ENCODE results near the gene GSG1L.

The GSG1L gene

DNA sequence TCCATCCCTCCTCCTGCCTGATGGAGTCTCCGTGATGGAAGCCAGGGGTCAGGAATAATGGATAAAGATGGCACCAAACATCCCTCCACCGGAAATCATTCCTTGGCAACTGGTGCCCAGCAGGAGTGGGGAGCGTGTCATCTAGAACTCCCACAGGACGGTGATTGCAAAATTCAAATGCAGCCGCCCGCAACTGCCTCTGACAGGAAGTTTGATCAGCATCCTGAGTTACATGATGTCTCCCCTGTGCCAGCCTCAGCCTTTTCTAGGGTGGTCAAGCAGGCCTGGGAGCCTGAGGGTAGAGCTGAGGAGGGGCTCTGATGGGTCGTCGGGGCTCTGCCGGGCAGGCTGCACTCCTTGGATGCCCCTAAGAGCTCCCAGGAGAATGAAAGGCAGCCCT is 52.8 kb downstream of the GSG1L start:
- Histone ChIP-seq H3K4me1 (ENCODE audit: control insufficient read depth, insufficient read depth, low read length) (peaks cover 26% of the 10 kb centered on the region), H3K9me3 (replicated peaks; ENCODE audit: low read length) (no peaks in the 10 kb centered on the region), H3K4me3 (ENCODE audit: low read length) (no peak overlapping the region), H3K9ac (ENCODE audit: low read depth, low read length) (peak overlapping the region; percentile 61), H3K36me3 (ENCODE audit: insufficient read depth, low read length) (no peaks in the 10 kb centered on the region), H3K4me2 (ENCODE audit: low read length) (peak overlapping the region; percentile 19), H3K27me3 (ENCODE audit: control insufficient read depth, insufficient read depth, low read length) (peaks cover under 1% of the 10 kb centered on the region)

DNA sequence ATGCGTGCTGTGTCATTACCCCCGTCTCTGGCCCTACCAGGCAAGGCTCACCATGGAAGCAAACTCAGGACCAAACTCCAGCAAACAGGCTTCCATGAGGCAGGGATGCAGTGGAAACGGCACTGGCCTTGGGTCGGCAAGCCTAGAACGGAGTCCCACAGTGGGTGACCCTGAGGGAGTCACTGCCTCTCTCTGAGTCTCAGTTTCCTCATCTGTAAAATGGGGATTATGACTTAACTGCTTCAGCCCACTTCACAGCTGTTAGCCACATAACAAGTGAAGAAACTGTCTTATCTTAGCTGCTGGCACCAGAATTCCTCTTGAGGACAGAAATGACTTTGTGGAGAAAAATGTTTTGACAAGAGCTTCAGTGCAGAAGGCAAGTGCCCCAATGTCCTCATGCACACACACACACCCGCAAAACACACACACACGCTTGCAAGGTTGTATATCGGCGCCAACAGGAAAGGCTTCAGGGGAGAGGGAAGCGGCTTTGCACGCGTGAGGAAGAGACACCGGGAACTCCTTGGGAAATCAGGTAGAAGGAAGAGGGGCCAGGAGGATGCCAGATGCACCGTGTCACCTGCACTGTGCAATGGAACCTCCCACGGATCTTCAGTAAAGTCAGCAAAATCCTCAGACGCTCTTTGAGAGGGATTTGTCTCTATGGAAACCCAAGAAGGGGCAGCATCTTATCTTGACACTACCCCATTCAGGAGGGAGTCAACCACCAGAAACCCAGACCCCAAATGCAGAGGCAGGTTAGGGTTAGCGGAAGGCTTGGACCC is 53.7 kb downstream of the GSG1L start:
- H3K9me3 ChIP-seq (replicated peaks; ENCODE audit: low read length) = no peaks in the 10 kb centered on the region
- no peak overlapping the region for H3K9ac ChIP-seq (ENCODE audit: low read depth, low read length)
- no peaks in the 10 kb centered on the region for H3K27me3 ChIP-seq (ENCODE audit: control insufficient read depth, insufficient read depth, low read length)
- no peaks in the 10 kb centered on the region for H3K36me3 ChIP-seq (ENCODE audit: insufficient read depth, low read length)
- no peak overlapping the region for H3K4me3 ChIP-seq (ENCODE audit: low read length)
- no peak overlapping the region for H3K4me2 ChIP-seq (ENCODE audit: low read length)
- peaks cover 26% of the 10 kb centered on the region for H3K4me1 ChIP-seq (ENCODE audit: control insufficient read depth, insufficient read depth, low read length)

DNA sequence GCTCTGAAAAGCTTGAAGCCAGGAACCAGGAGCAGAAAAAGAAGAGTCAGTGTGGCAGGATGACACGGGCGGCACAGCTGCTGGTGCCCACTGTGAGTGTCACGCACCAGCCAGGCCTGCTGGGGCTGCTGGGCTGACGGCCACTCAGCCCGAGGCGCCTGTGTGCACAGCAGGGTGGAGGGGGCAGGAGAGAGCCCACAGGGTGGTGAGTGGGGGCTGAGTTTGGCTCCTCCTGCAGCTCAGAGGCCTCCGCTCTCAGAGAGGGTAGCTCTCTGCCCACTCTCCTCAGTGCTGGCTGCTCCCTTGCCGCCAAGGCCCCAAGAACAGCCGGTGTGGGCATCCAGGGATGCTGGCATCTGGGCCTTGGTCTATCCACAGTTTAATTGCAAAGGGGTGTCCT is 59.6 kb downstream of the GSG1L start:
- Histone ChIP-seq H3K9ac (ENCODE audit: low read depth, low read length) (no peak overlapping the region), H3K4me2 (ENCODE audit: low read length) (no peak overlapping the region), H3K36me3 (ENCODE audit: insufficient read depth, low read length) (no peaks in the 10 kb centered on the region), H3K27me3 (ENCODE audit: control insufficient read depth, insufficient read depth, low read length) (peaks cover 10% of the 10 kb centered on the region), H3K4me3 (ENCODE audit: low read length) (no peak overlapping the region), H3K9me3 (replicated peaks; ENCODE audit: low read length) (no peaks in the 10 kb centered on the region), H3K4me1 (ENCODE audit: control insufficient read depth, insufficient read depth, low read length) (no peaks in the 10 kb centered on the region)

DNA sequence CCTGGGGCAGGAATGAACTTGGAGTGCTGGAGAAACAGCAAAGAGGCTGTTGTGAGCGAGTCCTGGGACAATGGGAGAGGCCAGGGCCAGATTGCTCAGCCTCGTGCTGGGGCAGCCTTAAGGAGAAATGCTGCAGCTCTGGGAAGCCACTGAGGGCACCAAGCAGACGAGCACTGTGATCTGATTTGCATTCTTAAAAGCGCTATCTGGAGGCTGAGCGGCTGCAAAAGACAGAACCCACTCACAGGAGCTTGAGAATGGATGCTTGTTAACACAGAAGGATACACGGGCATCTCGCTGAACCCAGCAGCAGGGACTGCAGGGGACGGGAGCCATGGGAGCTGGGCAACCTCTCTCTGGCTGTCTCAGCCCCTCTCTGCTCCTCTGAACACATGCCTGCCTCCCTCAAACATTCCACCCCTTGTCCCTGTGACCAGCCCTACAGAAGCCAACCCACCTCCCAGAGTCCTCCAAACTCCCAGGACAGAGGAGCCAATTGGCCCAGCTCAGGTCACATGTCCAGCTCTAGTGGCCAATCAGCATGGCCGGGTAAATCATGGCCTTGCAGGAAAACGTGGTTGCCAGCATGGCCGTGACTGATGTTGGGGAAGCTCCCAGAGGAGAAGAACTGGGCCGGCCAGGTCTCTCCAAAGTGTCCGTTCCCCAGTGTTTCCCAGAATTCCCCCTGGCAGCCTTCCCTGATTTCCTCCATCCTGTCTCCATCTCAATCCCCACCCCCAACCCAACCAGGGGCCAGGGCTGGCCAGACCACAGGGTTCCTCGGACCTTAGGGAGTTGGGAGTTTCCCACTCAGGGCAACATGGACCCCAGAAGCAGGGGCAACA is 60.3 kb downstream of the GSG1L start:
- no peaks in the 10 kb centered on the region for H3K9me3 ChIP-seq (replicated peaks; ENCODE audit: low read length)
- H3K4me3 ChIP-seq (ENCODE audit: low read length) = no peak overlapping the region
- no peaks in the 10 kb centered on the region for H3K36me3 ChIP-seq (ENCODE audit: insufficient read depth, low read length)
- no peak overlapping the region for H3K4me2 ChIP-seq (ENCODE audit: low read length)
- H3K27me3 ChIP-seq (ENCODE audit: control insufficient read depth, insufficient read depth, low read length) = peaks cover 10% of the 10 kb centered on the region
- no peak overlapping the region for H3K9ac ChIP-seq (ENCODE audit: low read depth, low read length)
- H3K4me1 ChIP-seq (ENCODE audit: control insufficient read depth, insufficient read depth, low read length) = no peaks in the 10 kb centered on the region

DNA sequence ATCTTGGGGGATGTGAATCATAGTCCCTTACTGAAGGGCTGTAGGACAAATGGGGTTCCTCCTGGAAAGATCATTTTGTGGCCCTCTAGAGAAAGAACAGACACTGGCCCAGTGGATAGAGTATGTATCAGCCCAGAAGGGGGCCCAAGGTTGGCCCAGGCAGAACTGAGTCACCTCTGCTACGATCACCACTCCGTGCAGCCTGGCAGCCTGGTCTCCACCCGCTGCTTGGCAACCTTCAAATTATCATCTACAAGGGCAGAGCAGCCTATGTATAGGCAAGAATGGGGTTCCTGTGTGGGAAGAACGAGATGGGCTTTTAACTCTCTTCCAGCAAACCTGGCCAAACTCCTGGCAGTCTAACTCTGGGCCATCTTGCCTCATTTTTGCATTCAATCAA is 61.9 kb downstream of the GSG1L start:
- Histone ChIP-seq H3K36me3 (ENCODE audit: insufficient read depth, low read length) (no peaks in the 10 kb centered on the region), H3K9me3 (replicated peaks; ENCODE audit: low read length) (no peaks in the 10 kb centered on the region), H3K4me3 (ENCODE audit: low read length) (no peak overlapping the region), H3K27me3 (ENCODE audit: control insufficient read depth, insufficient read depth, low read length) (peaks cover 10% of the 10 kb centered on the region), H3K9ac (ENCODE audit: low read depth, low read length) (no peak overlapping the region), H3K4me2 (ENCODE audit: low read length) (no peak overlapping the region), H3K4me1 (ENCODE audit: control insufficient read depth, insufficient read depth, low read length) (no peaks in the 10 kb centered on the region)

DNA sequence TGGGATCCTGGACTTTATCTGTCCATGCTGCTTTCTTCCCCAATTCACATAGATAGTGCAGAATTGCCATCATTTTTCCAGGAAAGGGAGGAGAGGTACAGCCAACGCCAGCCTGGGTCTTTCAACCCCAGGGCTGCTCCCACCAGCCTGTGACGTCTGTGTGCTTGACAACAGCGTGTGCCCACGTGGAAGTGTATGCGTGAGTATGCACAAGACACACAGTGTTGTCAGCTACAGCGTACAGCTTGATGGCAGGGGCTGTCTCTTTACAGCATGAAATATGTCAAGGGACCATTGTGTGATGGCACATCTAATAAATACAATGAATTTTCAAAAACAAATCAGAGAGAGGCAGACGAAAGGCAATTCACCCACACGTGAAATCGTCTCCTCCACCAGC is 62.3 kb downstream of the GSG1L start:
- H3K4me2 ChIP-seq (ENCODE audit: low read length) = no peak overlapping the region
- no peaks in the 10 kb centered on the region for H3K36me3 ChIP-seq (ENCODE audit: insufficient read depth, low read length)
- H3K4me1 ChIP-seq (ENCODE audit: control insufficient read depth, insufficient read depth, low read length) = no peaks in the 10 kb centered on the region
- no peak overlapping the region for H3K9ac ChIP-seq (ENCODE audit: low read depth, low read length)
- H3K27me3 ChIP-seq (ENCODE audit: control insufficient read depth, insufficient read depth, low read length) = peaks cover 10% of the 10 kb centered on the region
- H3K9me3 ChIP-seq (replicated peaks; ENCODE audit: low read length) = no peaks in the 10 kb centered on the region
- no peak overlapping the region for H3K4me3 ChIP-seq (ENCODE audit: low read length)

DNA sequence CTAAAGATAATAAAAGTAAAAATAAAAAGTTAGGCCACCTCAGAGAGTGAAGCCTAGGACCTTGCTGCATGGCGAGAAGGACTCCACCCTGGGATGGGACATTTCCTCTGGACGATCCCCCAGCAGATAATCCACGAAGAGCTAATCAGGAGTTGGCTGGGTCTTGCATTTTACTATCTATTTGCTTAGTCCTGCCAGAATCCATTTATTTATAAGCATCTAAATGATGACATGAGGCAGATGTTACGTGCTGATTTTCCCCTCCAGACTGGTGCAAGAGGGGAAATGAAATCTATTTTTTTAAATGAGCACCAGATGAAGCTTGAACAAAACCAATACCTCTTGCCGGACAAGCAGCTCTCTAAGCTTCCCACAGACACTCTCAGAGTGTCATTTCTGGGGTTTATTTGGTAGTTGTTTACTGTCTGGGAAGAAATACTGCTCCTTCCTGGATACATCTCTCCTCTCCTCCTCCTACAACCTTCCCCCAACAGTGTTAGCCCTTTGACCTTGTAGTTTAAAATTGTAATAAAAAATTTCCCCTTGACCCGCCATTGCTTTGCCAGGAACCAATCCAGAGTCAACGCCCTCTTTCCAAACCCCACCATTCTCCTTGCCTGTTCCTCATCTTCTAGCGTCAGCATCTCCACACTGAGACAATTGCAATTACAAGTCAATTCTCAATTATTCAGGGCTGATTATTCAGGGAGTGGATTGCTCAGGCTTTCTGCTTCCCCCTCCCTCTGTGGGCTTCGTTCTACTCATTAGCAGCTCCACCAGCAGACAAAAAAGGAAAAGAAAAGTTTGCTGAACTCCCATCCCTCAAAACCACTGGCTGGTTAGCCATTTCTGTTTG is 63.0 kb downstream of the GSG1L start:
- H3K9ac ChIP-seq (ENCODE audit: low read depth, low read length) = no peak overlapping the region
- no peaks in the 10 kb centered on the region for H3K4me1 ChIP-seq (ENCODE audit: control insufficient read depth, insufficient read depth, low read length)
- no peak overlapping the region for H3K4me3 ChIP-seq (ENCODE audit: low read length)
- H3K4me2 ChIP-seq (ENCODE audit: low read length) = no peak overlapping the region
- no peaks in the 10 kb centered on the region for H3K9me3 ChIP-seq (replicated peaks; ENCODE audit: low read length)
- peaks cover 10% of the 10 kb centered on the region for H3K27me3 ChIP-seq (ENCODE audit: control insufficient read depth, insufficient read depth, low read length)
- no peaks in the 10 kb centered on the region for H3K36me3 ChIP-seq (ENCODE audit: insufficient read depth, low read length)

DNA sequence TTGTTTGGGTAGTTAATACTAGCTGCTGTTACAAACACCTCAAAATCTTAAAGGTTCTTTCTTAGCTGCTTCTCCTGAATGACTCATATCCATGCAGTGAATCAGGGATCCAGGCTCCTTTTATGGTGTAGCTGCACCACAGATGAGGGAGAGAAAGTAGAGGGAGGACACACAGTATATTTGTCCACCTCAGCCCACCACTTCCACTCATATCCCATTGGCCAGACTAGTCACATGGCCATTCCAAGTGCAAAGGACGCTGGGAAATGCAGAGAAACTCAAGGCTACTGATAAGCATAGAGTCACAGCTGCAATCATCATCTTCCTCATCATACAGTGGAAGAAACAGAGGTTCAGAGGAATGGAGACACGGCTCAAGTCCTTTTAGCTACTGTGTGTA is 63.8 kb downstream of the GSG1L start:
- H3K9me3 ChIP-seq (replicated peaks; ENCODE audit: low read length) = no peaks in the 10 kb centered on the region
- H3K9ac ChIP-seq (ENCODE audit: low read depth, low read length) = no peak overlapping the region
- H3K27me3 ChIP-seq (ENCODE audit: control insufficient read depth, insufficient read depth, low read length) = peaks cover 10% of the 10 kb centered on the region
- no peak overlapping the region for H3K4me3 ChIP-seq (ENCODE audit: low read length)
- no peak overlapping the region for H3K4me2 ChIP-seq (ENCODE audit: low read length)
- no peaks in the 10 kb centered on the region for H3K36me3 ChIP-seq (ENCODE audit: insufficient read depth, low read length)
- H3K4me1 ChIP-seq (ENCODE audit: control insufficient read depth, insufficient read depth, low read length) = no peaks in the 10 kb centered on the region

DNA sequence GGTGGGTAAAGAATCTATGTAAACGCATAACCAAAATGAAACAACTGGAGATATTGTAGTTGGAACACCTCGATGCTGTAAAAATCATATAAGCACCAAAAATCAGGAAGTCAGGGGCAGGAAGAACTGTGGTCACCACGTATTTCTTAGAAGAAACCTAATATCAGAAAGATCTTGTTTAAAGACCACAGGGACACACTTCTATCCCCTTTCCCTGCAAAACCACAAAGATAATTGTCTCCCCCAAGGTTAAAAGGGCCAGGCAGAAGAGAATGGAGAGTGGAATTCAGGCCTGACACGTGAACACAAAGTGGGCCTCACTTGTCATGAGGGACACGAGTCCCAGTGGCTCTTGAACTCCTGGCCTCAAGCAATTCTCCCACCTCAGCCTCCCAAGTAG is 68.1 kb downstream of the GSG1L start:
- no peak overlapping the region for H3K4me3 ChIP-seq (ENCODE audit: low read length)
- H3K4me1 ChIP-seq (ENCODE audit: control insufficient read depth, insufficient read depth, low read length) = no peaks in the 10 kb centered on the region
- no peaks in the 10 kb centered on the region for H3K27me3 ChIP-seq (ENCODE audit: control insufficient read depth, insufficient read depth, low read length)

DNA sequence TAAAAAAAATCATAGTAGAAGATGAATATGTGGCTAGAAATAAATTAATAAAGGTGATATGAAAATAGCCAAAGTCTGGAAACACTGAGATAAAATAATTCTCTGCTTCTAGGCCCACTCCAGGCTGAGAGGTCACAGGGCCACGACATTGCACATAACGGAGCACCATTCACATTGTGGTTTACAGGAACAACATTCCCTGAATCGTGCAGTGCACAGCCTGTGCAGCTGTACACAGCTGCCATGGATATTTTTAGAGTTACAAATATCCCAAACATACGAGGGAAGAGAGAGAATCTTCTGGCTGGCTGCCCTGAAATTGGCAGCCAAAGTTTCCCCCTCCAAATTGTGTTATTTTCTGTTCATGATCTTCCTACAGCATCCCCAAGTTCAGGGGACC is 68.8 kb downstream of the GSG1L start:
- Histone ChIP-seq H3K27me3 (ENCODE audit: control insufficient read depth, insufficient read depth, low read length) (no peaks in the 10 kb centered on the region), H3K9ac (ENCODE audit: low read depth, low read length) (no peak overlapping the region), H3K4me2 (ENCODE audit: low read length) (no peak overlapping the region), H3K9me3 (replicated peaks; ENCODE audit: low read length) (no peaks in the 10 kb centered on the region), H3K4me3 (ENCODE audit: low read length) (no peak overlapping the region), H3K4me1 (ENCODE audit: control insufficient read depth, insufficient read depth, low read length) (no peaks in the 10 kb centered on the region), H3K36me3 (ENCODE audit: insufficient read depth, low read length) (no peaks in the 10 kb centered on the region)

More for the DNA sequence above, 68.1 kb downstream of the GSG1L start:
- no peak overlapping the region for H3K9ac ChIP-seq (ENCODE audit: low read depth, low read length)
- no peak overlapping the region for H3K4me2 ChIP-seq (ENCODE audit: low read length)
- no peaks in the 10 kb centered on the region for H3K36me3 ChIP-seq (ENCODE audit: insufficient read depth, low read length)
- H3K9me3 ChIP-seq (replicated peaks; ENCODE audit: low read length) = no peaks in the 10 kb centered on the region

DNA sequence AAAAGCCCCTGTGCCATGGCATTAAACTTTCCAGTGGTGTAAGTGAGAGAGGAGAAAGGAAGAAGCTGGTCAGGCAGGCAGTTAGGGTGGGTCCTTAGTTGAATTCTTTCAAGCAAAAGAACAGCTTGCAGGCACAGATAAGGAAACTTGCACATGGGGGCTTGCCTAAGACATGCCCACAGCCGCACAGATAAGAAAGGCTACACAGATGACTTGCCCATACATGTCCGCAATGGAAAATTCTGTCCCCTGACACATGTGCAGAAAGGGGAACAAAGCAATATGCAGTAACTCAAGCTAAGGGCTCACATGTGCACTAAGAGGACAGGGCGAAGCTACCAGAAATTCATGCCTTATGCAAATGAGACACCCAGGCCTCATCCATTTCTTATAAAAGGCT is 69.9 kb downstream of the GSG1L start:
- no peaks in the 10 kb centered on the region for H3K36me3 ChIP-seq (ENCODE audit: insufficient read depth, low read length)
- no peaks in the 10 kb centered on the region for H3K9me3 ChIP-seq (replicated peaks; ENCODE audit: low read length)
- H3K9ac ChIP-seq (ENCODE audit: low read depth, low read length) = no peak overlapping the region
- H3K4me3 ChIP-seq (ENCODE audit: low read length) = no peak overlapping the region
- no peaks in the 10 kb centered on the region for H3K4me1 ChIP-seq (ENCODE audit: control insufficient read depth, insufficient read depth, low read length)
- H3K27me3 ChIP-seq (ENCODE audit: control insufficient read depth, insufficient read depth, low read length) = no peaks in the 10 kb centered on the region
- H3K4me2 ChIP-seq (ENCODE audit: low read length) = no peak overlapping the region
